Erythroblast (primary cell): ENCODE measurements around the gene GUSB.
A peak's percentile ranks its signal among the peaks of the same experiment; 100 is the strongest.

Experiments
- DNase-seq, 2 experiments: peaks; one replicate each; lab custom pipeline; 2025; lab: John Stamatoyannopoulos, UW
- GATA1 ChIP-seq: IDR thresholded peaks from 2 replicates; pipeline ENCODE4 v1.6.1; 2011; ENCODE audit warnings: low read depth, mild to moderate bottlenecking, control low read depth, low read length, moderate library complexity
- POLR2A ChIP-seq: IDR thresholded peaks from 2 replicates; pipeline ENCODE4 v1.6.1; 2011; ENCODE audit warnings: mild to moderate bottlenecking, low read length

The GUSB gene

GRCh38 chr7:65926588-65926987 is 55.4 kb downstream of the GUSB start:
- TF ChIP-seq POLR2A, result no peak
- DNase-seq, result no peak

- DNase-seq, result no peak
- TF ChIP-seq GATA1 (no peak), POLR2A (no peak)
Observed at GRCh38 chr7:65925040-65925439, 57.0 kb downstream of the GUSB start.

GRCh38 chr7:65924193-65924592 is 57.8 kb downstream of the GUSB start:
- no peak for DNase-seq
- TF ChIP-seq POLR2A (no peak), GATA1 (no peak)

- TF ChIP-seq POLR2A, result no peak
- no peak for TF ChIP-seq GATA1
- DNase-seq, result peak; percentile 21 to 23
Observed at GRCh38 chr7:65923316-65923715, 58.7 kb downstream of the GUSB start.

GRCh38 chr7:65915921-65916657 is 65.9 kb downstream of the GUSB start:
- no peak for TF ChIP-seq POLR2A
- TF ChIP-seq GATA1, result no peak
- DNase-seq, result no peak

- no peak for DNase-seq
- TF ChIP-seq GATA1, result no peak
- TF ChIP-seq POLR2A, result no peak
Observed at GRCh38 chr7:65912237-65912636, 69.8 kb downstream of the GUSB start.
